Measurements from ENCODE around the gene HCFC1.
A peak's percentile ranks its signal among the peaks of the same experiment; 100 is the strongest.

HCFC1 gene

GRCh38 chrX:153989973-153990655 is 18.5 kb upstream of the HCFC1 start:
- Histone ChIP-seq H2BK5ac (ENCODE audit: low read depth, low read length, poor library complexity, severe bottlenecking) (no peak overlapping the region), H3K27me3 (ENCODE audit: control insufficient read depth in 1 of 2, insufficient read depth in 1 of 2, low read length in 2 of 2) (peaks cover 0 to 21% of the 10 kb centered on the region in 2 experiments), H3K9me3 (ENCODE audit: control insufficient read depth, low read length) (no peaks in the 10 kb centered on the region), H2BK15ac (ENCODE audit: low read depth, poor library complexity, severe bottlenecking) (no peak overlapping the region), H2BK120ac (ENCODE audit: low read depth, low read length) (no peak overlapping the region), H3K23ac (ENCODE audit: low read length in 2 of 2) (no peak overlapping the region), H2BK12ac (ENCODE audit: low read length in 2 of 2) (no peak overlapping the region), H3K4me3 (ENCODE audit: insufficient read depth in 1 of 2, low read depth in 1 of 2, low read length in 2 of 2) (no peak overlapping the region), H3K36me3 (ENCODE audit: control insufficient read depth in 1 of 2, insufficient read depth in 2 of 2, low read depth in 1 of 2, low read length in 2 of 2) (no peaks in the 10 kb centered on the region), H2AFZ (ENCODE audit: low read depth, low read length) (no peak overlapping the region), H3K18ac (ENCODE audit: low read depth in 1 of 2, low read length in 2 of 2) (no peak overlapping the region), H3K14ac (ENCODE audit: low read length in 2 of 2) (no peak overlapping the region), H4K91ac (ENCODE audit: low read length) (peak overlapping the region; percentile 39), H3K27ac (ENCODE audit: low read length, poor library complexity, severe bottlenecking) (no peak overlapping the region), H3K9ac (ENCODE audit: low read length) (no peak overlapping the region), H4K8ac (ENCODE audit: low read length) (no peak overlapping the region), H3K4ac (ENCODE audit: low read depth in 1 of 2, low read length in 2 of 2) (no peak overlapping the region), H3K79me1 (replicated peaks; ENCODE audit: low read length, poor library complexity, severe bottlenecking) (no peaks in the 10 kb centered on the region), H2AK5ac (ENCODE audit: low read length, severe bottlenecking) (no peak overlapping the region), H3K4me1 (ENCODE audit: control insufficient read depth, insufficient read depth, low read depth, low read length) (peaks cover 4% of the 10 kb centered on the region), H3K4me2 (ENCODE audit: low read length, poor library complexity, severe bottlenecking) (no peak overlapping the region)
- WGBS = 97% methylated on average over 13 of the region's 14 CpGs
- DNase-seq = no peak

- Histone ChIP-seq H3K4me3 (ENCODE audit: insufficient read depth in 1 of 2, low read depth in 1 of 2, low read length in 2 of 2) (no peak overlapping the region), H2BK5ac (ENCODE audit: low read depth, low read length, poor library complexity, severe bottlenecking) (no peak overlapping the region), H3K27ac (ENCODE audit: low read length, poor library complexity, severe bottlenecking) (no peak overlapping the region), H3K36me3 (ENCODE audit: control insufficient read depth in 1 of 2, insufficient read depth in 2 of 2, low read depth in 1 of 2, low read length in 2 of 2) (peaks cover 0 to under 1% of the 10 kb centered on the region in 2 experiments), H3K4me2 (ENCODE audit: low read length, poor library complexity, severe bottlenecking) (no peak overlapping the region), H2AFZ (ENCODE audit: low read depth, low read length) (no peak overlapping the region), H3K23ac (ENCODE audit: low read length in 2 of 2) (no peak overlapping the region), H3K14ac (ENCODE audit: low read length in 2 of 2) (no peak overlapping the region), H2BK12ac (ENCODE audit: low read length in 2 of 2) (no peak overlapping the region), H3K4me1 (ENCODE audit: control insufficient read depth, insufficient read depth, low read depth, low read length) (peaks cover 5% of the 10 kb centered on the region), H3K4ac (ENCODE audit: low read depth in 1 of 2, low read length in 2 of 2) (no peak overlapping the region), H4K8ac (ENCODE audit: low read length) (no peak overlapping the region), H3K27me3 (ENCODE audit: control insufficient read depth in 1 of 2, insufficient read depth in 1 of 2, low read length in 2 of 2) (peaks cover 0 to 26% of the 10 kb centered on the region in 2 experiments), H4K91ac (ENCODE audit: low read length) (no peak overlapping the region), H3K18ac (ENCODE audit: low read depth in 1 of 2, low read length in 2 of 2) (no peak overlapping the region), H3K9me3 (ENCODE audit: control insufficient read depth, low read length) (no peaks in the 10 kb centered on the region), H2BK15ac (ENCODE audit: low read depth, poor library complexity, severe bottlenecking) (no peak overlapping the region), H3K9ac (ENCODE audit: low read length) (no peak overlapping the region), H2AK5ac (ENCODE audit: low read length, severe bottlenecking) (no peak overlapping the region), H3K79me1 (replicated peaks; ENCODE audit: low read length, poor library complexity, severe bottlenecking) (no peaks in the 10 kb centered on the region), H2BK120ac (ENCODE audit: low read depth, low read length) (no peak overlapping the region)
- no peak for DNase-seq
- 91% methylated on average over 11 of the region's 12 CpGs for WGBS
Measured at GRCh38 chrX:153988493-153988892, 16.9 kb upstream of the HCFC1 start.

GRCh38 chrX:153984351-153985178 is 12.9 kb upstream of the HCFC1 start:
- Histone ChIP-seq H3K9me3 (ENCODE audit: control insufficient read depth, low read length) (no peaks in the 10 kb centered on the region), H2BK120ac (ENCODE audit: low read depth, low read length) (no peak overlapping the region), H3K4me3 (ENCODE audit: insufficient read depth in 1 of 2, low read depth in 1 of 2, low read length in 2 of 2) (no peak overlapping the region), H2AFZ (ENCODE audit: low read depth, low read length) (no peak overlapping the region), H3K18ac (ENCODE audit: low read depth in 1 of 2, low read length in 2 of 2) (peak overlapping the region in 1 of 2 experiments; percentile 24), H2AK5ac (ENCODE audit: low read length, severe bottlenecking) (no peak overlapping the region), H3K79me1 (replicated peaks; ENCODE audit: low read length, poor library complexity, severe bottlenecking) (peaks cover 6% of the 10 kb centered on the region), H3K9ac (ENCODE audit: low read length) (no peak overlapping the region), H4K91ac (ENCODE audit: low read length) (peak overlapping the region; percentile 39), H3K4me2 (ENCODE audit: low read length, poor library complexity, severe bottlenecking) (no peak overlapping the region), H2BK15ac (ENCODE audit: low read depth, poor library complexity, severe bottlenecking) (no peak overlapping the region), H2BK5ac (ENCODE audit: low read depth, low read length, poor library complexity, severe bottlenecking) (no peak overlapping the region), H3K27me3 (ENCODE audit: control insufficient read depth in 1 of 2, insufficient read depth in 1 of 2, low read length in 2 of 2) (peaks cover 0 to 17% of the 10 kb centered on the region in 2 experiments), H4K8ac (ENCODE audit: low read length) (no peak overlapping the region), H3K4ac (ENCODE audit: low read depth in 1 of 2, low read length in 2 of 2) (no peak overlapping the region), H3K27ac (ENCODE audit: low read length, poor library complexity, severe bottlenecking) (no peak overlapping the region), H3K4me1 (ENCODE audit: control insufficient read depth, insufficient read depth, low read depth, low read length) (peaks cover 5% of the 10 kb centered on the region), H3K23ac (ENCODE audit: low read length in 2 of 2) (no peak overlapping the region), H2BK12ac (ENCODE audit: low read length in 2 of 2) (no peak overlapping the region), H3K36me3 (ENCODE audit: control insufficient read depth in 1 of 2, insufficient read depth in 2 of 2, low read depth in 1 of 2, low read length in 2 of 2) (peaks cover 0 to 17% of the 10 kb centered on the region in 2 experiments), H3K14ac (ENCODE audit: low read length in 2 of 2) (no peak overlapping the region)
- no peak for DNase-seq
- WGBS = 94% methylated on average over 10 of the region's 20 CpGs

DNA sequence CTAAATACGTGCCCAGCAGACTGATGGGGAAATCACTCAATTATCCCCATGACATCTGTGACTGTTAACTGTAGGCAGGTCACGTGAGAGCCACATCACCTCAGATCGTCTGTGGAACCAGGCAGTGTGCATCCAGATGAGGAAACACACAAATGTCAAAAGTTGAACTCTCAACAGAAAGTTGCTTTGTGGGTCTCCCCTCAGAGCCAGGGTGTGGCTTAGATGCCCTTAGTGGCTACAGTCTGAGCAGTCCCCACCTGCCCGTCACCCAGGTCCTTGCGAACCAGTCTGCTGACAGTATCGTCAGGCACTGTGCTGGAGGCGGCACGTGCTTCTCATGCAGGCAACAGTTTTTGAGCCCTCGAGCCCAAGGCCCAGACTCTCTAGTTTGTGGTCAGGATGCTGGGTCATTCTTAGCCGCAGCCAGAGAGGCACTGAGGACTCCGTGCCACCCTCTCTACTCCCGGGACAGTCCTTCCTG is 11.7 kb upstream of the HCFC1 start:
- no peak overlapping the region for H2BK5ac ChIP-seq (ENCODE audit: low read depth, low read length, poor library complexity, severe bottlenecking)
- H2BK120ac ChIP-seq (ENCODE audit: low read depth, low read length) = no peak overlapping the region
- H3K18ac ChIP-seq (ENCODE audit: low read depth in 1 of 2, low read length in 2 of 2) = no peak overlapping the region
- no peak overlapping the region for H3K23ac ChIP-seq (ENCODE audit: low read length in 2 of 2)
- no peak overlapping the region for H3K4me2 ChIP-seq (ENCODE audit: low read length, poor library complexity, severe bottlenecking)
- no peaks in the 10 kb centered on the region for H3K9me3 ChIP-seq (ENCODE audit: control insufficient read depth, low read length)
- no peak overlapping the region for H3K4ac ChIP-seq (ENCODE audit: low read depth in 1 of 2, low read length in 2 of 2)
- H4K8ac ChIP-seq (ENCODE audit: low read length) = no peak overlapping the region
- H3K9ac ChIP-seq (ENCODE audit: low read length) = no peak overlapping the region
- WGBS = 95% methylated on average over 12 of the region's 12 CpGs
- H3K27me3 ChIP-seq (ENCODE audit: control insufficient read depth in 1 of 2, insufficient read depth in 1 of 2, low read length in 2 of 2) = peaks cover 0 to 14% of the 10 kb centered on the region in 2 experiments
- no peak overlapping the region for H4K91ac ChIP-seq (ENCODE audit: low read length)
- H3K4me3 ChIP-seq (ENCODE audit: insufficient read depth in 1 of 2, low read depth in 1 of 2, low read length in 2 of 2) = no peak overlapping the region
- no peak for DNase-seq
- no peak overlapping the region for H2BK15ac ChIP-seq (ENCODE audit: low read depth, poor library complexity, severe bottlenecking)
- no peak overlapping the region for H3K27ac ChIP-seq (ENCODE audit: low read length, poor library complexity, severe bottlenecking)
- H3K36me3 ChIP-seq (ENCODE audit: control insufficient read depth in 1 of 2, insufficient read depth in 2 of 2, low read depth in 1 of 2, low read length in 2 of 2) = peaks cover 0 to 17% of the 10 kb centered on the region in 2 experiments
- peaks cover 6% of the 10 kb centered on the region for H3K79me1 ChIP-seq (replicated peaks; ENCODE audit: low read length, poor library complexity, severe bottlenecking)
- H2BK12ac ChIP-seq (ENCODE audit: low read length in 2 of 2) = no peak overlapping the region
- no peak overlapping the region for H2AK5ac ChIP-seq (ENCODE audit: low read length, severe bottlenecking)
- no peak overlapping the region for H3K14ac ChIP-seq (ENCODE audit: low read length in 2 of 2)
- no peak overlapping the region for H2AFZ ChIP-seq (ENCODE audit: low read depth, low read length)
- H3K4me1 ChIP-seq (ENCODE audit: control insufficient read depth, insufficient read depth, low read depth, low read length) = peaks cover 5% of the 10 kb centered on the region

Data from mesenchymal stem cell (in vitro differentiated cells and primary cell).